HEK293T (cell line): ENCODE data around the gene CELF4.

ENCODE experiments used
- ARNT ChIP-seq: fragments of 450-650 bp; IDR thresholded peaks from 2 replicates; pipeline ENCODE4 v1.6.1; 2017; ENCODE audit warnings: mild to moderate bottlenecking
- BHLHE40 ChIP-seq: fragments of 450-650 bp; IDR thresholded peaks from 2 replicates; pipeline ENCODE4 v1.6.1; 2016; ENCODE audit warnings: mild to moderate bottlenecking, moderate library complexity, borderline replicate concordance
- ELF4 ChIP-seq: fragments of 450-650 bp; IDR thresholded peaks from 2 replicates; pipeline ENCODE4 v1.6.1; 2017; ENCODE audit warnings: antibody characterized with exemption
- FOXK2 ChIP-seq: fragments of 450-650 bp; IDR thresholded peaks from 2 replicates; pipeline ENCODE4 v1.6.1; 2016; ENCODE audit warnings: mild to moderate bottlenecking
- FOXM1 ChIP-seq: fragments of 450-650 bp; IDR thresholded peaks from 2 replicates; pipeline ENCODE4 v1.6.1; 2017; ENCODE audit warnings: mild to moderate bottlenecking, borderline replicate concordance
- L3MBTL2 ChIP-seq: fragments of 450-650 bp; conservative IDR thresholded peaks from 2 replicates; pipeline ENCODE4 v1.6.1; 2016; ENCODE audit warnings: mild to moderate bottlenecking
- PKNOX1 ChIP-seq: fragments of 450-650 bp; IDR thresholded peaks from 2 replicates; pipeline ENCODE4 v1.6.1; 2016
- SP1 ChIP-seq: fragments of 450-650 bp; IDR thresholded peaks from 2 replicates; pipeline ENCODE4 v1.6.1; 2017
- SUZ12 ChIP-seq: fragments of 450-650 bp; IDR thresholded peaks from 2 replicates; pipeline ENCODE4 v1.6.1; 2016; ENCODE audit warnings: mild to moderate bottlenecking

- TF ChIP-seq FOXK2, result no peak
- TF ChIP-seq BHLHE40, result no peak
- no peak for TF ChIP-seq ARNT
- TF ChIP-seq PKNOX1, result no peak
- TF ChIP-seq FOXM1, result no peak
- TF ChIP-seq SP1, result no peak
- no peak for TF ChIP-seq ELF4
- TF ChIP-seq L3MBTL2, result no peak
- no peak for TF ChIP-seq SUZ12
Measured at GRCh38 chr18:37238282-37239108, 327.1 kb downstream of the CELF4 start.
